ENCODE results near the gene TYROBP.
"Not testable (repeated sequence)": the region's sequence is repeated elsewhere in the genome, so short reads cannot be mapped to it uniquely, and the experiment has no call there.

The TYROBP gene

DNA sequence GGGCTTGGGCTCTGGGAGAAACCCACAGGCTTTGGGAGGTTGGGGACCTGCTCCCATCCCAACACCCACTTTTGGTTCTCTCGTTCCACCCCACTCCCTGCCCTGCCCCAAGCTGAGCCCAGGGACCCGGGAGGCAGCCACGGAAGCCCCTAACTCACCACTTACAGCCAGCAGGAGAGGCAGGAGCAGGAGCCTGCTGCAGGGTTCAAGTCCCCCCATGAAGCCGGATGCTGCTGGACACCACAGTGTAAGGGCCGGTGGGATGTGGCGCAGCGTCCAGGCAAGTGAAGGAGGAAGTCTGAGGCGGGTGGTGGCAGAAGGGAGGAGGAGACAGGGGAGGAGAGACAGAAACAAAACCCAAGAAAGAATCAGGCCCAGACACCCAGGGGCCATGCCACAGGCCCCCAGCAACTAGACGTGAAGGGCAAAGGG is at the start of gene TYROBP:
Gene TYROBP, minus strand, starts transcription at position 286 of the 432 bp plus-strand sequence. Its CDS starts 67 bp downstream, at position 219.
- no peak for DNase-seq (ENCODE audit: low read depth)

DNA sequence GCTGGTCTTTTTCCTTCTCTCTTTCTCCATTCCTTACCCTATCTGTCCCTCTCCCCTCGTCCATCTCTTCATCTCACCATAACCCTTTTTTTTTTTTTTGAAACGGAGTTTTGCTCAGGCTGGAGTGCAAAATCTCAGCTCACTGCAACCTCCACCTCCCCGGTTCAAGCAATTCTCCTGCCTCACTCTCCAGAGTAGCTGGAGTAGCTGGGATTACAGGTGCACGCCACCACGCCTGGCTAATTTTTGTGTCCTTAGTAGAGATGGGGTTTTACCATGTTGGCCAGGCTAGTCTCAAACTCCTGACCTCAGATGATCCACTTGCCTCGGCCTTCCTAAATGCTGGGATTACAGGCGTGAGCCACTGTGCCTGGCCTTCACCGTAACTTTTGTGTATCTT is 49.3 kb upstream of the TYROBP start:
- DNase-seq (ENCODE audit: low read depth), result not testable (repeated sequence)

DNA sequence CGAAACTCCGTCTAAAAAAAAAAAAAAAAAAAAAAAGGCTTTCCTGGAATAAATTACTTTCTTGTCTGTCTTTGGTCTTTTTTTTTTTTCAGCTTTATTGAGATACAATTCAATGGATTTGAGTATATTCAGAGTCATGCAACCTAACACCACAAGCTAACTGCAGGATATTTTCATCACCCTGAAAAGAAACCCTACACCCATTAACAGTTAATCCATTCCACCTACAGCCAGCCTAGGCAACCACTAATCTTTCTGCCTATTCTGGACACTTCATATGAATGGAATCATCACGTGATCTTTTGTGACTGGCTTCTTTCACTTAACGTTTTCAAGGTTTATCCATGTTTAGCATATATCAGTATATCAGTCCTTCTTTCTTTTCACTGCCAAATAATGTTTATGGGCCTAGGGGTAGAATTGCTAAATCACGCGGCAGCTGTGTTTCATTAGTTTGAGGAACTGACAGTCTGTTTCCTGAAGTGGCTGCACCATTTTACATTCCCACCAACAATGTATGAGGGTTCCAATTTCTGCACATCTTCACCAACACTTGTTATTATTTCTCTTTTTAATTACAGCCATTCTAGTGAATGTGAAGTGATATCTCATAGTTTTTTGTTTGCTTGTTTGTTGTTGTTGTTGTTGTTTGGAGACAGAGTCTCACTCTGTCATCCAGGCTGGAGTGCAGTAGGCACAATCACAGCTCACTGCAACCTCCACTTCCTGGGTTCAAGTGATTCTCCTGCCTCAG is 48.0 kb upstream of the TYROBP start:
- no peak for DNase-seq (ENCODE audit: low read depth)

DNA sequence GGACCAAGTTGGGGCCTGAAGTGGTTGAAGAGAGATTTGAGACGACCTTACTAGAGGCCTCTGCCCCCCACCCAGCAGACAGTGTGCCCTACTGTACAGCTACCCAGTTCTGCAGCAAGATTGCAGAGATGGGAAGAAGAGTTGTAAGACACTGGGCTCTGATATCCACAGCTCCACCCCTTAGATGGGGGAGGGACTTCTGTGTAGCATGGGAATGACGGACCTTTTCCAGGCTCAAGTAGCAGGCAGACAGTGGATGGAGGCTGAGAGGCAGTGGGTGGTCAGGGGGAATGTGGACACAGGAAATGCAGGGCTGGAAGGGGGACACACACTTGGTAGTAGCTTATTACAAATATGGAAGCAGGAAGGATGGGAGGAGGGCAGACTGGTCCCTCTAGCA is 41.0 kb upstream of the TYROBP start:
- DNase-seq (ENCODE audit: low read depth), result no peak

DNA sequence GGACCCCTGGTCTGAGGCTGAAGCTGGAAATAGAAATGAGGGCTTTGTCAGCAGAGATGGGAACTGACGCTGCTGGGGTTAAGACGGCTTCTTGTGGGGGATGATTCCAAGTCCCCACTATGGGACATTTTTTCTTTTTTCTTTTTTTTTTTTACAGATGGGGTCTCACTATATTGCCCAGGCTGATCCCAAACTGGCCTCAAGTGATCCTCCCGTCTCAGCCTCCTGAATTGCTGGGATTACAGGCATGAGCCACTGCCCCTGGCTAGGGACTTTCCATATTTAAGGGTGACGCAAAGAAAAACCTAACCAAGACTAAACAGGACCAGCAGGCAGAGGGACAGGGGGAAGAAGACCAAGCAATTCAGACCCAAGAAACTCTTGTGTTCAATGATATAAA is 38.1 kb upstream of the TYROBP start:
- no peak for DNase-seq (ENCODE audit: low read depth)

DNA sequence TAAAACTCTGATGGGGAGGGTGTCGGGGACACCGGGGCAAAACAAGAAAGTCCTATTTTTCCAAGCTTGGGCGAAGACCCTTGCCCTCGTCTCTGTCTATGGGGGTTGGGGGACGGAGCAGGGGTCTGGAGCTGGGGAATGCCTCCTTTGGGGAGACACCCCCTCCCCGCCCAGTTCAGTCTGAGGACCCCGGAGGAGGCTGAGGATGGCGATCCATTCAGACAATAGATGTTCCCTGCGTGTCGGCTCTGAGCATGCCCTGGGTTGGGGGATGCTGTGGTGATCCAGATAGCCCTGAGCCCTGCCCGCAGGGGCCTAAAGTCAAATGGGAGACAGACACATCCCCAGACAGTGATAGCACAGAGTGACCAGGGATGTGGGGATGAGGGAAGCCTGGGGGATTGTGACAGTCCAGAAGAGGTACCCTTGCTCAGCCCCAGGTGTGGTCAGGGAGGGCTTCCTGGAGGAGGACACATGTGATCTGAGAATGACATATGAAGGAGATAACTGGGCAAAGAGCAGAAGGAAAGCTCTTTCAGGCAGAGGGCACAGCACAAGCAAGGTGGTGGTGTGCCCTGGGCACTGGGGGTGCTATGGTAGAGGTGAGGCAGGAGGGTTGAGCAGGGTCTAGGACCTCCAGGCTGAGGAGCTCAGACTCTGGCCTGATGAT is 37.2 kb upstream of the TYROBP start:
- no peak for DNase-seq (ENCODE audit: low read depth)

DNA sequence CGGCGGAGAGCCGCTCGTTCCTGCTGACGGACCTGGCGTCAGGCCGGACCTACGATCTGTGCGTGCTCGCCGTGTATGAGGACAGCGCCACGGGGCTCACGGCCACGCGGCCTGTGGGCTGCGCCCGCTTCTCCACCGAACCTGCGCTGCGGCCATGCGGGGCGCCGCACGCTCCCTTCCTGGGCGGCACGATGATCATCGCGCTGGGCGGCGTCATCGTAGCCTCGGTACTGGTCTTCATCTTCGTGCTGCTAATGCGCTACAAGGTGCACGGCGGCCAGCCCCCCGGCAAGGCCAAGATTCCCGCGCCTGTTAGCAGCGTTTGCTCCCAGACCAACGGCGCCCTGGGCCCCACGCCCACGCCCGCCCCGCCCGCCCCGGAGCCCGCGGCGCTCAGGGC is 36.5 kb upstream of the TYROBP start:
- DNase-seq (ENCODE audit: low read depth), result no peak

DNA sequence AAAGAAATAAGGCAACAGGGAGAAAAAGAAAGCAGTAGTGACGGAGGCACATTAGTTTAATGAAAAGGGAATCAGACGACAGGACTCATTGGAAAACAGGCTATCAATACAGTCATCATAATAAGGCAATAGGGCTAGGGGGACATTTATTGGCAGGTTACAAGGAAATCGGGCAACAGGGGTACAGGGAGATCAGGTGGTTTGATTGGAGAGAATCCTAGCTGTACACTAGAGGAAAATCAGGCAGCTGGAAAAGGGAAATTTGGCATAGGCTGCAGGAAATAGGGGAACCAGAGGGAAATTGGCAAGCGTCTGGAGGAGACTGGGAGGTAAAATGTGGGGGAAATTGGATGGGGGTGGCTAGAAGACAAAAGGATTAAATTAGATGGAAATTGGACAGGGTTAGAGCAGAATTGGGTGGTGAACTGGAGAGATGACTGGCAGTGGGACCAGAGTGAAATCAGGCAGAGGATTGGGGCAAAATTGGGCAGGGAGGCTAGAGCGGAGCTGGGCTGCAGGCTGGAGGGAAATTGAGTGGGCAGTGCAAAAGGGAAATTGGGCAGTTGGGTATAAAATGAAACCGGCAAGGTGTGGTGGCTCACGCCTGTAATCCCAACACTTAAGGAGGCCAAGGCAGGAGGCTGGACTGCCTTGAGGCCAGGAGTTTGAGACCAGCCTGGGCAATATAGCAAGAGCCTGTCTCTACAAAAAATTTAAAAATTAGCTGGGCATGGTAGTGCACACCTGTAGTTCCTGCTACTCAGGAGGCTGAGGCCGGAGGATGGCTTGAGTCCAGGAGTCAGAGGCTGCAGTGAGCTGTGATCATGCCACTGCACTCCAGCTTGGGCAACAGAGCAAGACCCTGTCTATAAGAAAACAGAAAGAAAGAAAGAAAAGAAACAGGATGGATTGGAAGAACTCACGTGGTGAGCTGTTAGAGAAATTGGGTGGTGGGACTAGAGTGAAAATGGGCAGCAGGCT is 35.5 kb upstream of the TYROBP start:
- no peak for DNase-seq (ENCODE audit: low read depth)

DNA sequence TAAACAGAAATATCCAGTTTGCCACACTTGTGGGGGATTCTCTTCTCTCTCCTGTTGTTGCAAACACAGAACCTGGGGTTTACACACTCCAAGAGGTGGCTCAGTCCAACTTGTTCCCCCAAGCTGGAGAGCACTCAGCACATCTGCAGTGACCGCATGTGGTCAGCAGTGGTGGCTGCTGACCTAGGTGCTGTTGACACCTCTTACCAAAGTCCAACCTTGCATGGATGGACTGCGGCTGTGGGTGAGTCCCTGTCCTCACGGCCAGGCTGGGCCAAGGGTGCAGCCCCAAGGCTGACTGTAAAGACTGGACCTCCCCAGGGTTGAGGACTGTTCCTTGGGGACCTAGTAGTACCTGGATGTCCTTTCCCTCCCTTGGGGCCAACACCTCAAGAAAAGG is 34.1 kb upstream of the TYROBP start:
- no peak for DNase-seq (ENCODE audit: low read depth)

DNA sequence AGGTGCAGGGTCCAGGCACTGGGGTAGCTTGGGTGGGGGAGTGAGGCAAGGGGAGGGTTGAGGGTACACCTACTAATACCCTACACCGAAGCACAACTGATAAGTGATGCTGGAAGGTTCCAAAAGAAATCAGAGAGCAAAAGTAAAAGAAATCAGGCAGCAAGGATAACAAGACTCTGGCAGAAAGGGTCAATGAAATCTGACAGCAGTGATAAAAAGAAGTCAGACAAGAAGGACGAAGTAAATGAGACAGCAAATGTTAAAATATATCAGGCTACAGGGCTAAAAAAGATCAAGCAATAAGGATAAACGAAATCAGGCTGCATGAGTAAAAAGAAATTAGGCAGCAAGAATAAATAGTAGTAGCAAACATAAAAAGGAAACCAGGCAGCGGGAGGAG is 32.7 kb upstream of the TYROBP start:
- DNase-seq (ENCODE audit: low read depth), result no peak

DNA sequence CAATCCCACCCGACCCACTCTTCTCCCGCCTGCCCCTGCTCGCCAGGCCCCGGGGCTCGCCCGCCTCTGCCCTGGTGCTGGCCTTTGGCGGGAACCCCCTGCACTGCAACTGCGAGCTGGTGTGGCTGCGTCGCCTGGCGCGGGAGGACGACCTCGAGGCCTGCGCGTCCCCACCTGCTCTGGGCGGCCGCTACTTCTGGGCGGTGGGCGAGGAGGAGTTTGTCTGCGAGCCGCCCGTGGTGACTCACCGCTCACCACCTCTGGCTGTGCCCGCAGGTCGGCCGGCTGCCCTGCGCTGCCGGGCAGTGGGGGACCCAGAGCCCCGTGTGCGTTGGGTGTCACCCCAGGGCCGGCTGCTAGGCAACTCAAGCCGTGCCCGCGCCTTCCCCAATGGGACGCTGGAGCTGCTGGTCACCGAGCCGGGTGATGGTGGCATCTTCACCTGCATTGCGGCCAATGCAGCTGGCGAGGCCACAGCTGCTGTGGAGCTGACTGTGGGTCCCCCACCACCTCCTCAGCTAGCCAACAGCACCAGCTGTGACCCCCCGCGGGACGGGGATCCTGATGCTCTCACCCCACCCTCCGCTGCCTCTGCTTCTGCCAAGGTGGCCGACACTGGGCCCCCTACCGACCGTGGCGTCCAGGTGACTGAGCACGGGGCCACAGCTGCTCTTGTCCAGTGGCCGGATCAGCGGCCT is 32.1 kb upstream of the TYROBP start:
- no peak for DNase-seq (ENCODE audit: low read depth)

DNA sequence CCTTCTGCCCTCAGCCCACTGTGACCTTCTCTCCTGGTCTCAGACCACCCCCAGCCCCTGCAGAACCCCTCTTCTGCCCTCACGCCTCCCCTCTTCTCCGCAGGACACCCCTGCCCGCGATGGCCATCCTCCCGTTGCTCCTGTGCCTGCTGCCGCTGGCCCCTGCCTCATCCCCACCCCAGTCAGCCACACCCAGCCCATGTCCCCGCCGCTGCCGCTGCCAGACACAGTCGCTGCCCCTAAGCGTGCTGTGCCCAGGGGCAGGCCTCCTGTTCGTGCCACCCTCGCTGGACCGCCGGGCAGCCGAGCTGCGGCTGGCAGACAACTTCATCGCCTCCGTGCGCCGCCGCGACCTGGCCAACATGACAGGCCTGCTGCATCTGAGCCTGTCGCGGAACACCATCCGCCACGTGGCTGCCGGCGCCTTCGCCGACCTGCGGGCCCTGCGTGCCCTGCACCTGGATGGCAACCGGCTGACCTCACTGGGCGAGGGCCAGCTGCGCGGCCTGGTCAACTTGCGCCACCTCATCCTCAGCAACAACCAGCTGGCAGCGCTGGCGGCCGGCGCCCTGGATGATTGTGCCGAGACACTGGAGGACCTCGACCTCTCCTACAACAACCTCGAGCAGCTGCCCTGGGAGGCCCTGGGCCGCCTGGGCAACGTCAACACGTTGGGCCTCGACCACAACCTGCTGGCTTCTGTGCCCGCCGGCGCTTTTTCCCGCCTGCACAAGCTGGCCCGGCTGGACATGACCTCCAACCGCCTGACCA is 31.4 kb upstream of the TYROBP start:
- DNase-seq (ENCODE audit: low read depth), result no peak

DNA sequence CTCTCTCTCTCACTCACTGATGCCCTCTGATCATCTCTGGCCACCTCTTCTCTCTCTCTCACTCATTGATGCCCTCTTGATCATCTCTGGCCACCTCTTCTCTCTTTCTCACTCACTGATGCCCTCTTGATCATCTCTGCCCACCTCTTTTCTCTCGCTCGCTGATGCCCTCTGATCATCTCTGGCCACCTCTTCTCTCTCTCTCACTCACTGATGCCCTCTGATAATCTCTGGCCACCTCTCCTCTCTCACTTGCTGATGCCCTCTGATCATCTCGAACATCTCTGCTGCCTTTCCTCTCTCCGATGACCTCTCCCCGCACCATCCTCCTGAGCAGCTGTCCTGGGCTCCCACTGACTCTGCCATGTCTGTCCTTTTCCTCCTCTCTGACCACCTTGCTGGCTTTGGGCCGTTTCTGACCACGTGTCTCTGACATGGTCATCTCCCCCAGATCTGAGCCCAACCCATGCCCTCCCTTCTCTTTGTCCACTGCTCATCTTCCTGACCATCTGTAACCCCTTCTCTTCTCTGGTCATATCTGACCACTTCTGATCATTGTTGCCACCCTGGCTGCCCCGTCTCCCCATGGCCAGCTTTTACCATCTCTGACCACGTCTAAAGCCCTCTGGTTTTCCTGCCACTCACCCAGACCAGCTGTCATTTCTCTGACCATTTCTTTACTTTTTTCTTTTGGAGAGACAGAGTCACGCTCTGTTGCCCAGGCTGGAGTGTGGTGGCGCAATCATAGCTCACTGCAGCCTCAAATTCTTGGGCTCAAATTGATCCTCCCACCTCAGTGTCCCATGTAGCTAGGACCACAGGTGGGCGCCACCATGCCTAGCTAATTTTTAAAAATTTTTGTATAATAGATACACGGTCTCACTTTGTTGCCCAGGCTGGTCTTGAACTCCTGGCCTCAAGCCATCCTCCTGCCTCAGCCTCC is 30.5 kb upstream of the TYROBP start:
- no peak for DNase-seq (ENCODE audit: low read depth)

DNA sequence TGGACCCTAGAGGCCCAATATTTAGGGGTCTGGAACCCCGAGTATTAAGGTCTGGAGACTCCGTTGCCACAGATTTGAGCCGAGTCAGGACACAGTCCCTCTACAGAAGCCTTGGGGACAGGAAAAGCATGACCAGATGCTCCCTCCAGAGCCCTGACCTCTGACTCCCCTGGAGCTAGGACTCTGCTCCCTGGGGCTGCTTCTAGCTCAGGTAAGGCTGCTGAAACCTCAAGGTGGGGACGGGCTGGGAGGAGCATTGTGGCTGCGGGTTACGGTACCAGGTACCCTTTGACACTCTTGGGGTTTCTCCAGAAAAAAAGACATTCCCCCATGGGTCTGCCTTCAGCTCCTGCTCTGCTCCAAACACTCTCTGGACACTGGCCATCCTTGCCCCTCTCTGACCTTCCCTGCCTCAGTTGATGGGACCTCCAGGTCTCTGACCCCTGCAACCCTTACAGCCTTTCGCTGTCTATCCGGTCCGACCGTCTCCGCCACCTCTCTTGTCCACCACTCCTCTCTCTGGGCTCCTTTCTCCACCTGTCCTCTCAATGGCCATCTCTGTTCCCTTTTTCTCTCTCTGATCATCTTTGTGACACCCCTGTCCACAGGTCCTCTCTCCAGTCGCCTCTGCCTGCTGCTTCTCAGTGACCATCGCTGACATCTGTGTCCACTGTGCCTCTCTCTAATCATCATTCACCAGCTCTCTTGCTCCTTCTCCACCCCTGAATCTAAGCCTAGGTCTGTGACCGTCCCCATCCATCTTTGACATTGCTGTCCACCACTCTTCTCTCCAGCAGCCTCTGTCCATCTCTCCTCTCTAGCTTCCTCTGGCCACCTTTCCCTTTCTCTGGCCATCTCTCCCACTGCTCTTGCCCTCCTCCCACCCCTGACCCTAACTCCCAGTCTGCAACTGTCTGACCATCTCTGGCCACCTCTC is 29.5 kb upstream of the TYROBP start:
- no peak for DNase-seq (ENCODE audit: low read depth)

DNA sequence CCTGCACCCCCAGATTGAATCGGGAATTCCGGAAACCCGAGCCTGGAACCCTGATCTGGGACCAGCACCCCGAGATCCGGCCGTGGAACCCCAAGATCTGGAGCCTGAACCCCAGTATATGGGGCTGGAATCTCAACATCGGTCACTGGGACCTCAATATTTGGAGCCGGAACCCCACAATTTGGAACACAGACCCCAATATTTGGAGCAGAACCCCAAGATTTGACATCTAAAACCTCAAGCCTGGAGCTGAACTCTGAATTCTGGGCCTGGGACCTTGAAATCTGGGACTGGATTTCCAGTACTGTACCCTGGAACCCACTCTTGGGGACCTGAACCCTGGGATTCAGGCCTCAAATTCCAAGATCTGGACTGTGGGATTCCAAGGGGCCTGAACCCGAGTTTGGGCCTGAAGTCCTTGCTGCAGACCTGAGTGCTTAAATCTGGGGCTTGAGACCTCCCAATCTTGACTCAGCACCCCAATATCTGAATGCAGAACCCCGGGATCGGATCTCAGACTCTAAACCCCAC is 28.7 kb upstream of the TYROBP start:
- no peak for DNase-seq (ENCODE audit: low read depth)

DNA sequence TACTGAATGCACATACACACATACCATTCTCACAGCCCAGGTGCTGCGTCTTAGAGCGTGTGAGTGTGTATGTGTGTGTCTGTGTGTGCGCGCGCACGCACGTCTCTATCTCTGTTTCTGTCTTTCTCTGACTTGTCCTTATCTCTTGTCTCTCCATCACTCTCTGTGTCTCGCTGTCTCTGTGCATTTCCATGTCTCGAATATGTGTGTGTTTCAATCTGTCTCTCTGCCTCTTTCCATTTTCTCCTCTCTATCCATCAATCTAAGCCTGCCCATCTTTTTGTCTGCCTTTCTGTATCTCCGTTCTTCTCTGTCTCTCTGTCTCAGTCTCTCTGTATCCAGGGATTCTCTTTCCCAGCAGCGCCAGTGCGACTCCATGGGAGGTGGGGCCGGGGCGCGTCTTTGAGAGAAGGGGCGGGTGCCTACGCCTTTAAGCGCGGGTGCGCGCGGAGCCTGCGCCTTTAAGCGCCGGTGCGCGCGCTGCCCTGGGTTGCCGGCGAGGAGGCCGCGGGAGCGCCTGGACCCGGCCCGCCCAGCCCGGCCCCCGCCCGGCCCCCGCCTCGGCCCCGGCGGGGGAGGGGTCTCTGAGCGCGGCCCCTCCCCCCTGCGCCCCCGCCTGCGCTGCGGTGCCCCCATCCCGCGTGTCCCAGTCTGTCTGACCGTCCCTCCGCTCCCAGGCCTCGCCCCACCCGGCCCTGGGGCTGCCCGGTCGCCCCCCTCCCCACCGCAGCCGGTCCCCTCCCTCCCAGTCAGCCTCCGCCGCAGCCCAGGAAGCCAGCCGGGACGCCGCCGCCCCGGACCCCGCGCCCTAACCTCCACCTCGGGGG is 28.0 kb upstream of the TYROBP start, which contains the start of gene LRFN3:
Gene LRFN3, plus strand, starts transcription at position 464 of the 827 bp plus-strand sequence. CDS start 3,052 bp downstream, outside the sequence.
- peak; percentile 38 for DNase-seq (ENCODE audit: low read depth)

DNA sequence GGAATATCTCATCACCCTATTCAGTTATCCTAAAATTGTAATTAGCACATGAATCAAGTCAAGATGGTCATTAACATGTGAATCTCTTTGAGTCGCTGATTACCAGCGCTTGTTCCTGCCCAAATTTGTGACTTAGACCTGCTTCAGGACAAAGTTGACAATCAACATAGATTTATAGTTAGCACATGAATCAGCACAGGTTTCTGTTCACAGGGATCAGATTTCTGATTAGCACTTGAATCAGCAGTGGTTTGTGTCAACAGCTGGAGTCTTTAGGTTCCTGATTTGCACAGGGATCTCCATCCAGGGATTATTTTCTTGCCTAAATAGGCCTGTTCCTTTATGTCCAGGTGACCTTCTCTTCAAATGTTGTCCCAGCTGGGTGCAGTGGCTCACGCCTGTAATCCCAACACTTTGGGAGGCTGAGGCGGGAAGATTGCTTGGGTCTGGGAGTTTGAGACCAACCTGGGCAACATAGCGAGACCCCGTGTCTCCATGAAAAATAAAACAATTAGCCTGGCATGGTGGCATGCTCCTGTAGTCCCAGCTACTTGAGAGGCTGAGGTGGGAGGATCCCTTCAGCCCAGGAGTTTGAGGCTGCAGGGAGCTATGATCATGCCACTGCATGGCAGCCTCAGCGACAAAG is 24.3 kb upstream of the TYROBP start:
- DNase-seq (ENCODE audit: low read depth), result no peak
